HG02970 (cell line): ENCODE measurements around the gene SLK.
A peak's percentile ranks its signal among the peaks of the same experiment; 100 is the strongest.

Experiments used
- ATAC-seq: cut with Tn5 transposase; IDR thresholded peaks from one replicate; pipeline ENCODE4 v1.9.1; 2021; ENCODE audit warnings: mild to moderate bottlenecking, moderate library complexity, moderate number of reproducible peaks; ENCODE audit not compliant: unreplicated experiment, low FRiP score

Gene SLK

DNA sequence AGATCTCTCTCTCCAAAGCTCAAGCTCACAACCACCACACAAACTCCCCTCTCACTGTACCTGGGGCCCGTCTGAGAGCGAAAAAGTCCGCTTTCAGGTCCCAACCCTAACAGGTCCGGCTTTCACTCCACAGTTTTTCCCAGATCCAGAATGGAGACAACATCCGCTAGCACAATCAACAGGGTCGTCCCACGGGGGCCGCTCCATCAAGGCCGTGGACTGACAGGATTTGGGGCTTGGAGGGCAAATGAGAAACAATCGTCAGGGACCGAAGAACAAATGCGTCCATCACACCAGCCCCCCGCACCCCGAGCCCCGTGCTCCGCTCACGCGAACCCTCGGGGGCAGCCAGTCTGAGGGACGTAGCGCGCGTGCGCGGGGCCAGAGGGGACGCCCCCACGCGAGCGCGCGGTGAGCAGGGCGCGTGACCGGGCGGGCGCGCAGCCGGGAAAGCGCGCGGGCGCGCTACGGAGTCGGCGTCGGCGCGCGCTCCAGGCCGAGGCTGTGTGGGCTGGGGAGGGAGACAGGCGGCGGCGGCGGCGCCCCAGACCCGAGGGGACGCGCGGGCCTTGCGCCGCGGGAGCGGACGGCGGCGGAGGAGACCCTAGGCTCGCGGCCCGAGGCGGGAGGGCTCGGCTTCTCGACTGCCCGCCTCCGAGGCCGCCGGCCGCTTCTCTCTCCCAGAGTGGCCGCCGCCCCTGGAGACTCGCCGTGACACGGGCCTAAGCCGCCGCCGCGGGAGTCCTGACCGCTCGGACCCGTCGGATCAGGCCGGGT is at the start of gene SLK:
SLK (plus strand) TSS at position 470 of the 777 bp plus-strand sequence. CDS start 606 bp downstream, outside the sequence.
- ATAC-seq = peak; percentile 90

GRCh38 chr10:103917302-103918052 is 49.5 kb upstream of the SLK start:
- ATAC-seq = peak; percentile 27

DNA sequence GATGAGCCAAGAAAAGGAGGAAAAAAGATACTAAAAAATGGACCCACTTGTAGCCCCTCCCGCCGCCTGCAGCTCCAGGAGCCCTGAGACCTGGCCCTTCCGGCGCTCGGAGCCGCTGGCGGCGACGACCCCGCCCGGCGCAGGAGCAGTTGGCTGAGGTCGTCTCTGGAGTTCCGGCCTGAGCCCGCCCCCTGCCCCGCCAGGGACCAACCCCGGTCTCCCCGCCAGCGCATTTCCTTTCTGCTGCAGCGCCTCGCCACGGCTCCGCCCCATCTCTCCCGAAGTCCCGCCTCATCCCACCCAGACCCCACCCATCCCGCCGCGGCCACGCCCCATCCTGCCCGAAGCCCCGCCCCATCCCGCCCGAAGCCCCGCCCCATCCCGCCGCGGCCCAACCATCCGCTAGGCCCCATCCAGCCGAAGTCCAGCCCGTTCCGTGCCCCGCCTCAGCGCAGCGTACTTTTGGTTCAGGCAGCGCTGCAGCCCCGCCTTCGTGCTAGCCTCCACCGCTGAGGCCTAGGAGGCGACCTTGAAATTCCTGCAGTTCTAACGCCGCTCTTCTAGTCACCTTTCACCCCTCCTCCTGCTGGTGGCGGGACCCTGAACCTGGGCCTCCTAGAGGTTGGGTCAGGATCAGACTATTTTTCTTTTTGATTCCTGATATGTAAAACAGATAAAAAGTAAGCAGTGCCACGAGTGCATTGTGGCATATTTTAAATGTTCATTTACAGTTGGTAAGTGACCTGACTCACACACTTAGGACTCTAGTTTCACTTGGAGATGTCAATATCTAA is 48.7 kb upstream of the SLK start, which contains the start of gene STN1:
STN1 (minus strand) TSS at position 132 of the 794 bp plus-strand sequence. CDS start 590 bp downstream, outside the sequence.
- peak; percentile 96 for ATAC-seq

- ATAC-seq = no peak
Observed at GRCh38 chr10:103919648-103920025, 47.3 kb upstream of the SLK start.

DNA sequence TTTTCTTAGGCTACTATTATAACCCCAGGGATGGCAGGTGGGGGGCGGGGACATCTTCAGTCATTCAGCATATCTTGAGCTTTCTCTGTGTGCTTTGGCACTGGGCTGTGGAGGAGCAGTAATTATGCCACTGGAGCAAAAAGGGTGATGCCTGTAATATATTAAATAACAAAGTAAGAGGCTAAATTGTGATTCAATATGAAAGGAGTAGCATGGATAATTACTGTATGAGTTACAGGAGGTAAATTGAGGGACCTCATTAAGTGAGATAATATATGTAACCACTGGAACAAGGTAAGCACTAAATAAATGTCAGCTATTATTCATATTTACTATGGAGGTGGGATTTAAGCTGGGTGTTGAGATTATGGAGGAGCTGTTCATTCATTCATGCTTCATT is 45.7 kb upstream of the SLK start:
- ATAC-seq = no peak

- ATAC-seq = no peak
Observed at GRCh38 chr10:103921750-103922195, 45.2 kb upstream of the SLK start.

DNA sequence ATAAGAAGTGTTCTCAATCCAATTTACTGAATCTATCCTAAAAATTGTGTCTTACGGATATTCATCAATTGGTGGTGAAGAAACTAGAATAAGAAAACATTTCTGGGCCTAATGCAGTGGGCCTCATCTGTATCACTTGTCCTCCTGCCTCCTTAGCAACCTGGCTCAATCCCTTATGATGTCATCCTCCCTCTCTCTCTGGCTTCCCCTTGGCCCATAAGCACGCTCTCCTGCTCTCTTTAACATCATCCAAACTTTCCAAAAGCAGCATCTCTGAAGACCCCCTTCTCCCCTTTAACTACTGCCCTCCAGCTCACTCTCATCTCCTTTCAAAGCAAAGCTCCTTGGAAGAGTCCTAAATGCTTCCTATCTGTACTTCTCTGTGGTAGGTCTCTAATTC is 44.3 kb upstream of the SLK start:
- ATAC-seq = no peak

DNA sequence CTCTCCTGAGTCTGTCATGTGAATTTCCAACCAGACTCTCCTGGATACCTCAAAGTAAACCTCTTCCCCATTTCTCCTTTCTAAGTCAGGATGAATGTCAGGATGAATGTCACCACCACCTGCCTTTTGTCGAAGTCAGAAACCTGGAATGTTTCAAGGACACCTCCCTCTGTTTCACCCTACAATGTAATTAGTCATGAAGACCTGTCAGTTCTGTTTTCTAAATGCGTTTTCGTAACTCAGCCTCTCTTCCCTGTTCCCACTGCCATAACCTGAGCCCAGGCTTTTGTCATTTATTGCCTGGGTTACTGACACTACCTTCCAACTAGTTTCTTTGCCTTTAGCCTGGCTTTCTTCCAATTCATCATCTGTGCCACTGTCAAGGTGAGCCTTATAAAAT is 43.4 kb upstream of the SLK start:
- ATAC-seq = no peak

- ATAC-seq = no peak
Observed at GRCh38 chr10:103925591-103925990, 41.3 kb upstream of the SLK start.

GRCh38 chr10:103926722-103927319 is 40.1 kb upstream of the SLK start:
- ATAC-seq = no peak

DNA sequence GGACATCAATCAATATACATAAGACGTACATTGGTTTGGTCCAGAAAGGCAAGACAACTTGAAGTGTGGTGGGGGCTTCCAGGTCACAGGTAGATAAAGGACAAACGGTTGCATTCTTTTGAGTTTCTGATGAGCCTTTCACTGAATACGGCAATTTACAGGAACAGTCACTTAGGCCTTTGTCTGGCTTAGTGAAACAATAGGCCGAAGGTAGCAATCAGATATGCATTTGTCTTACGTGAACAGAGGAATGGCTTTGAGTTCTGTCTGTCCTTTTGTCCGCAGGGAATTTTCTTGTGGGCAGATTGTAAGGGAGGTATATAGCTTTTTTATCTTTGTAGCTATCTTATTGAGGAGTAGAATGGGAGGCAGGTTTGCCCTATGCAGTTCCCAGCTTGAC is 38.2 kb upstream of the SLK start:
- no peak for ATAC-seq

DNA sequence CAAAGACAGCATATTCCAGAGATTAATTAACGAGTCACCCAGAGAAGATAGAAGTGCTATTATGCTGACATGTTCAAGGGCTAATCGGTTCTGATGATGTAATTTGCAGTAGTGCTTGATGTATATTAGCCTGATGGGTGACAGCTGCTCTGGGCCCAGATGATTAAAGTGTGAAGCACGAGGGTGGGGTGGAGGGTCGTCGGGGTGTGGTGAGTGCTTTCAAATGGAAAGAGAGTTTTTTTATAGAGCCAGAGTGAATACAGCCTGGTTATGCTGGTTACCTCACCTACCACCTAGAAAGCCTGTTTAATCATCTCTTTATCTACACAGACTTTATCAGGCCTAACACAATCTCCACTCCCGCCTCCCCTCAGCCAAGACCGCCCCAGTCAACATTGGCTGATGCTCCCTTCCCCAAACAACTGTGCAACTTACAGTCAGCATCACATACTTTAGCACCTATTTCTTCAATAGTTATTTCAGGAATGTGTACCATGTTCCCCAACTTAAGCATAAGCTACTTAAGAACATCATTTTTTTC is 37.5 kb upstream of the SLK start:
- ATAC-seq = no peak

- no peak for ATAC-seq
Observed at GRCh38 chr10:103930449-103930848, 36.5 kb upstream of the SLK start.

DNA sequence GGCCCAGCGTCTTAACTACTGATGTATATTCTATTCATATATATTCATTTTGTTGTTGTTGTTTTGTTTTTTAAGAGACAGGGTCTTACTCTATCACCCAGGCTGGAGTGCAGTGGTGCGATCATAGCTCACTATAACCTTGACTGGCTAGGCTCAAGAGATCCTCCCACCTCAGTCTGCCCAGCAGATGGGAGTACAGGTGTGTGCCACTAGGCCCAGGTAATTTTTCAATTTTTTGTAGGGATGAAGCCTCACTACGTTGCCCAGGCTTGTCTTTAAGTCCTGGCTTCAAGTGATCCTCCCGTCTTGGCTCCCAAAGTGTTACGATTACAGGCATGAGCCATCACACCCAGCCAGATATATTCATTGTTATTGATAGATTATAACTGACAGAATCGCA is 36.1 kb upstream of the SLK start:
- no peak for ATAC-seq

GRCh38 chr10:103931603-103932002 is 35.3 kb upstream of the SLK start:
- ATAC-seq = no peak

- ATAC-seq = no peak
Observed at GRCh38 chr10:103932271-103932670, 34.7 kb upstream of the SLK start.

DNA sequence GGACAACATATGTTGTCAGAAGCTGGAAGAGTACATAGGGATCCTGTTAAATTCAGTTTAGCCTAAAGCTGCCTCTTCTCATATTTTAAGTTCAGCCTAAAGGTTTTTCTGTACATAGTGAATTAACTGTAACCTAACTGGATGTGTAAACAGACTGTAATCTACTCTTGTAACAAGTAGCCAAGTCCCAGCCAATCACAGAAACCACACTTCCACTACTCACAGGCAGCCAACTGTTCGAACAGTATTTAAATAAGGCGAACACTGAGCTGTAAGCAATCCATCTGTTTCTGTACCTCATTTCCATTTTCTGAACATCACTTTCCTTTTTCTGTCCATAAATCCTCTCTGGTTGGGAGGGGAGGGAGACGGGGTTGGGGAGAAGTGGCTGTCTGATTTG is 34.0 kb upstream of the SLK start:
- no peak for ATAC-seq

DNA sequence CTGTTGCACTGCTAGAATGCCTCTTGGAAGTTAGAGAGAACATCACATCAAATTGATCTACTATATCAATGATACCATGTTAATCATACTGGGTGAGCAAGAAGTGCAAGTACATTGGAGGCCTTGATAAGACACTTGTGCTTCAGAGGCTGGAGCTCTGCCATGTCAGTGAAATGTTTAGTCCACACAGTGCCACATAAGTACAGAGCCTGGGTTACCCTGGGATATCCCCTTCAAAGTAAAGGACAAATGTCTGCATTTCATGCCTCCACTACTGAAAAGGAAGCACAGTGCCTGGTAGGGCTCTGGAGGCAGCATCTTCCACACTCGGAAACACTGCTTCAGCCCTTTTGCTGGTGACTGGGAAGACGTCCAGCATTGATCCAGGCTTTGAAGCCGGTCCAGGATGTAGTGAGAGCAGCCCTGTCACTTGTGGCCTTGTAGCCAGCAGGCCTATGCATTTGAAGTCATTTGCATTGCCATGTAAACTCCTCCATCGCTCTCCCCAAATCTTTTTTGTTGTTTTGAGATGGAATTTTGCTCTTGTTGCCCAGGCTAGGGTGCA is 33.3 kb upstream of the SLK start:
- ATAC-seq = no peak

- no peak for ATAC-seq
Observed at GRCh38 chr10:103934308-103934707, 32.6 kb upstream of the SLK start.

GRCh38 chr10:103936022-103936421 is 30.9 kb upstream of the SLK start:
- ATAC-seq = no peak
